NCI-H2227 (cell line): ENCODE results near the gene SORCS1.

ENCODE experiments used
- DNase-seq: peaks from one replicate; lab custom pipeline; 2025; ENCODE audit not compliant: unreplicated experiment; lab: John Stamatoyannopoulos, UW

The SORCS1 gene

GRCh38 chr10:106903180-106903579 lies 261.3 kb downstream of the SORCS1 start:
- DNase-seq, result no peak

- no peak for DNase-seq
Measured at GRCh38 chr10:106900016-106900652, 264.4 kb downstream of the SORCS1 start.

GRCh38 chr10:106898446-106898845 lies 266.1 kb downstream of the SORCS1 start:
- DNase-seq, result no peak

GRCh38 chr10:106897719-106898118 lies 266.8 kb downstream of the SORCS1 start:
- no peak for DNase-seq

DNA sequence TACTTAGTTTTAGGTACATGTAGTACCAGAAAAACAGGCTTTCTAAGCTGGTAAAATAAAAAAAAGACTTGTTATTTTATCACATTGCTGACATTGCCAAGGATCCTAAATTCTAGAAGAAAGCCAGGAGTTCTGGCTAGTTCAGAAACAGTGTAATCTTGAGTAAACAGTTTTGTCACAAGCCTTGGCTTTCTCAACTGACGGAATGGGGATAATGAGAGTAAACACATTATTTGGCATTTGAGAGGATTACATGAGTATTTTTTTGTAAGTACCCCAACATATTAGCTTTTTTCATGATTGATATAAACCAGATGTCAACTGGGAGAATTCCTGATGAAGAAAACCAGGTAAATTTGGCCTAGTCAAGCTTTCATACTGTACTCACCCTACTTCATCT lies 269.8 kb downstream of the SORCS1 start:
- no peak for DNase-seq

DNA sequence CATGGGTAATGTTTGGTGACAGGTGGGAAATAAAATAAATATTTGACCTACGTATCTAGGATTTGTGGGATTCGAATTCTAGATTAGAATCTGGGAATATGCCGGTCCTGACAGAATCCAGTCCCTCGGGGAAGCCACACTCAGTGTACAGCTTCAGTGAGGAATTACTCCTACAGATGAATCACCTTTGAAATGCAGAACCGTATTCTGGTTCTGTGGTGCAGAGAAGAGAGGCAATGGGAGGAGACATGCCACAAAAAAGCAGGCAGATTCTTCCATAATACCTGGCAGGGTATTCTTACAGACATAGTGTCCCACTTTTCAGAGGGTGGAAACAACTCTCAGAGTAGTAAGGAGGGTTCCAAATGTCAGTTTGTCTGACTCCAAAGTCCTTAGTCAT lies 286.9 kb downstream of the SORCS1 start:
- no peak for DNase-seq

DNA sequence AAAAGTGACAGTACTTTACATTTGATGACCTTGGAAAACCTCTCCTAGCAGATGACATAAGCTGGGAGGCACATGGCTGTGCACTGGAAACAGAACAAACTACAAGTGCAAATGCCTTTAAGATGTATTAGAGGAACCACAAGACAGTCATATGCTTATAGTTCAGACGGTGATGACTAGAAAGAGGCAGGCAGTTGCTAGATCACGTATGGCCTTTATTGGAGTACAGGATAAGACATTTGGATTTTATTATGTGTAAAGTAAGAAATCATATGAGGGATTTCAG lies 290.0 kb downstream of the SORCS1 start:
- no peak for DNase-seq

DNA sequence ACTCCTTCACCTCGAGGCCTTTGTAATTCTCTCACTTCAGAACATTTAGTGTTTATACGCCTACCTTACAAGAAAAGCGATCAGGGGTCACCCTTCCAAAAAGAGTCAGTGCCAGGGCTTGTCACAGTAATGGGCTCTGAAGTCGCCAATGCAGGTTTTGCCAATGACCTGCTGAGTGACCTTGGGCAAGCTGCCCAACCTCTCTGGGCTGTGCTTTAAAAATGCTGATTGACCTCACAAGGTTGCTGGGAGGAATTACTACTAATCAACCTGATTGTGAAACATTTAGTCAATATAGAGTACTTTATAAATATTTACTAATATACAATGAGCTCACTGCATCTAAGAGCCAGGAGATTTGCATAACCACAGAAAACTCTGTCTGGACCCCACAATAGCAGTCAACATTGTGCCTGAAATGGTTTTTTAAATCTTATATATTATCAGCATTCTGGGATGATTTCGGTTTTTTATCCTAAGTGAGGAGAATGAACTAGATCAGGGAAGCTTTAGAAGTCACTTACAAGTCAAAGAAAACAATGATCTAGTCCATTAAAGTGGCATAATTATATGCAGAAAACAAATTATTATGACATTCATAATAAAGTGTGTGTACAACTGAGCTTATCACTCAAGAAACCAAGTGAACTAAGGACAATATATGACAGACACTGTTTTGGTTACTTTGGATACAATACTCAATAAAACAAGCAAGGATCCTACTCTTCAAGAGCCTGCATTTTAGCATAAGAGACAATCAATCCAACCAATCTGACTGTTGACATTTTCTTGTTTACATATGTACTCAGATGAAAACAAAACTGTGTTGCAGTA lies 290.5 kb downstream of the SORCS1 start:
- no peak for DNase-seq

GRCh38 chr10:106872176-106872575 lies 292.3 kb downstream of the SORCS1 start:
- DNase-seq, result no peak

DNA sequence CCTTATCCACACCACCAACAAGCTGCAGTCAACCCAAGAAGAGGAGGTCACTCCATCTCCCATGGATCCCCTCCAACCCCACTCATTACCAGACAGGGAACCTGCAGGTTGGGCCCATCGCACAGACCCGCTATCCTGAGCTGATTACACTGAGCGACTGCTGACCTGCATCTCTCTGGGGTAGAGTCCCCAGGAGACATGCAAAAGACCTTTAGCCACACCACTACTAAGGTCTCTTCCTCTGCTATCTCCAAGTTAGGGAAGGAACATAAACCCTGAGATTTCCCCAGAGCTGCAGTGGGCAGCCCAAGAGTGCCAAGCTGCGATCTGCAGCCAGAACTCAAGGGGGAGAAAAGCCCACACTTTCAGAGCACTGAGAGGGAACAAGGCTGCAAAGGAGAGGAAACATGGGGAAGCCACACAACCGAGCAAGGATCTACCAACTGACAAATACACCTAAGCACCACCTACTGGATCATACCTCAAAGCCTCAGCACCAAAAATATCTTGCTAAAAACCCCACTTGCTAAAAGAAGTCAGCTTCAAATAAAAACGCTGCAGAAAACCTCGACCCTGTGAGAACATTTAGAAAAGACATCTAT lies 298.2 kb downstream of the SORCS1 start:
- DNase-seq, result no peak

- no peak for DNase-seq
Measured at GRCh38 chr10:106864031-106864430, 300.5 kb downstream of the SORCS1 start.

DNA sequence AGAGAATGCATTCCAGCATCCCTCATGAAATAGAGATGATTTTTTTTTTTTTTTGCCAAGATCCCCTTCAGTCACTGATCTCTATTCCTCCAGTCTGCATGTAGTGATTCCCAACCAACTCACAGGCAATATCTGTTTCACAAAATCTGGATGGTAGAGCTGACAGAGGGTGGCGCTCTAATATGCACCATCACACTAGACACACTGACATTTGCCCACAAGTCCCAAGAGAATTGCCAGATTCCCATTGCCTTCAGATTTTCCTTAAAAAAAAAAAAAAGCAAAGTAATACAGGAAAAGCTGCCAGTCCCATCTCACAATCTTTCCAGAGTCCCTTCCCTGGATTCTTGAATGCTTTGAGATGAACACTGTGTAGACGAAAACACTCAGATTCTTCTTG lies 301.0 kb downstream of the SORCS1 start:
- no peak for DNase-seq

GRCh38 chr10:106859892-106860652 lies 304.4 kb downstream of the SORCS1 start:
- DNase-seq, result no peak

- DNase-seq, result no peak
Measured at GRCh38 chr10:106857728-106858127, 306.8 kb downstream of the SORCS1 start.

GRCh38 chr10:106857213-106857612 lies 307.3 kb downstream of the SORCS1 start:
- no peak for DNase-seq

DNA sequence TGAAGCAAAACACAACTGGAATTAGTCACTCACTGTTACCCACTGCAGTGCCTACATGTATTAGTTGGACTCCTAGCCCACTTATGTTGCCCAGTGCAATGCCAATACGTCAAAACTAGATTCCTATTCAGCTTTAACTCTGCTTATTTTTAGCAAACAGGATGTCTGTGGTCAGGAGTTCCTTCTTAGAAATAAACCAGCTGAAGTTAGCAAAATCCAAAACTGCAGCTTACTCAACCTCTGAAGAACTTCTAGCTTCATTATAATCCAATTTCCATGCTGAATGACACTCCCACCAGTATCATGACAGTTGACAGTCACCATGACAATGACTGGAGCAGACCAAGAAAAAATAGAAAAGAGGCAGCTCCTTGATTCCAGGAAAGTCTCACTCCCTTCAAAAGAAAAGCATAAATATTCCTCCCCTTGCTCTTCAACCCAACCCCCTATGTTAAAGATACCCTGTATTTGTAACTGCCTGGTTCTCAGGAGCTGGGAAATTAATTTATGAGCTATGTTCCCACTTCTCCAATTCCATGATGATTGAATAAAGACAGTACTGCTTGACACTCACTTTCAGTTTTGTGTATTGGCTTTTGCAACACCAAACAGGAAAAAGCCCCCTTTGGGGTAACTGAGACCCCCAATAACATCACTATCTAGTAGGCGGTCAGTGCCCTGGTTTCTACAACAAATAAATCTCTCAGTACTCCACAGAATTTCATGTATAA lies 327.4 kb downstream of the SORCS1 start:
- DNase-seq, result no peak

DNA sequence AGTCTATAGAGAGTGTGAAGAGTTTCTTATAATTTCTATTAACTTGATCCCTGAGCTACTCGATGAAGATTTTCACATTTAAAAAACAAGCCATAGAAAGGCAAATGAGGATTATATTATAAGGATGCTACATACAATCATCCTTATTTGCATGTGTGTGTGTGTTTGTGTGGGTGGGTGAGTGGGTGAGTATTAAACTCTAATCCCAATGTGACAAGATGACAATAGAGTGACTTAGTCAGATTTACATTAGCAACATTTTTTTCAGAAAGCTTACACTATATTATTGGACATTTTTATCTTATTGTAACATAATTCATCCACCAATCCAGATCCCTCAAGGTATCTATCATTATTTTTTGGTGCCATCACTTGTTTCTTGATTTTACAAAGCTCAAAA lies 331.7 kb downstream of the SORCS1 start:
- DNase-seq, result no peak

DNA sequence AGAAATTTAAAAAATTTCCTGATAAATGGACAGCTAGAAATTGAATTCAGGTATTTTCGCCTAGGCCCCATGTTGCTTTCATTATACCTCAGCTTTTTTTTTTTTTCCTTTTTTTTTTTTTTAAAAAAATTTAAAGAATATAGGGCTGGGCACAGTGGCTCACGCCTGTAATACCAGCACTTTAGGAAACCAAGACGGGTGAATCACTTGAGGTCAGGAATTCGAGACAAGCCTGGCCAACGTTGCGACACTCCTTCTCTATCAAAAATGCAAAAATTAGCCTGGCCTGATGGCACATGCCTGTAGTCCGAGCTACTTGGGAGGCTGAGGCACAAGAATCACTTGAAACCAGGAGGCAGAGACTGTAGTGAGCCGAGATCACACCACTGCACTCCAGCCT lies 334.0 kb downstream of the SORCS1 start:
- no peak for DNase-seq

- no peak for DNase-seq
Measured at GRCh38 chr10:106830006-106830405, 334.5 kb downstream of the SORCS1 start.

- DNase-seq, result no peak
Measured at GRCh38 chr10:106826716-106827115, 337.8 kb downstream of the SORCS1 start.
